ENCODE data around the gene ANO3.

ANO3 gene

GRCh38 chr11:26493616-26494015 lies 161.7 kb downstream of the ANO3 start:
- DNase-seq (ENCODE audit: low spot score), result no peak

GRCh38 chr11:26507229-26507628 lies 175.3 kb downstream of the ANO3 start:
- DNase-seq (ENCODE audit: low spot score), result no peak

GRCh38 chr11:26510164-26510563 lies 178.2 kb downstream of the ANO3 start:
- no peak for DNase-seq (ENCODE audit: low spot score)

- no peak for DNase-seq (ENCODE audit: low spot score)
Measured at GRCh38 chr11:26510756-26511155, 178.8 kb downstream of the ANO3 start.

- no peak for DNase-seq (ENCODE audit: low spot score)
Measured at GRCh38 chr11:26512196-26512595, 180.3 kb downstream of the ANO3 start.

GRCh38 chr11:26519469-26519868 lies 187.5 kb downstream of the ANO3 start:
- DNase-seq (ENCODE audit: low spot score), result no peak

- no peak for DNase-seq (ENCODE audit: low spot score)
Measured at GRCh38 chr11:26522912-26523610, 191.1 kb downstream of the ANO3 start.

GRCh38 chr11:26527685-26528084 lies 195.8 kb downstream of the ANO3 start:
- no peak for DNase-seq (ENCODE audit: low spot score)

GRCh38 chr11:26537341-26537740 lies 205.4 kb downstream of the ANO3 start:
- DNase-seq (ENCODE audit: low spot score), result no peak

GRCh38 chr11:26539517-26539916 lies 207.6 kb downstream of the ANO3 start:
- no peak for DNase-seq (ENCODE audit: low spot score)

- no peak for DNase-seq (ENCODE audit: low spot score)
Measured at GRCh38 chr11:26541870-26542269, 209.9 kb downstream of the ANO3 start.

- DNase-seq (ENCODE audit: low spot score), result no peak
Measured at GRCh38 chr11:26549176-26549575, 217.2 kb downstream of the ANO3 start.

- DNase-seq (ENCODE audit: low spot score), result no peak
Measured at GRCh38 chr11:26550022-26550421, 218.1 kb downstream of the ANO3 start.

- DNase-seq (ENCODE audit: low spot score), result no peak
Measured at GRCh38 chr11:26551186-26551801, 219.4 kb downstream of the ANO3 start.

- no peak for DNase-seq (ENCODE audit: low spot score)
Measured at GRCh38 chr11:26553182-26553581, 221.3 kb downstream of the ANO3 start.

- DNase-seq (ENCODE audit: low spot score), result no peak
Measured at GRCh38 chr11:26554455-26554854, 222.5 kb downstream of the ANO3 start.

GRCh38 chr11:26556582-26556981 lies 224.7 kb downstream of the ANO3 start:
- no peak for DNase-seq (ENCODE audit: low spot score)

GRCh38 chr11:26557666-26558065 lies 225.7 kb downstream of the ANO3 start:
- DNase-seq (ENCODE audit: low spot score), result no peak

GRCh38 chr11:26558190-26558589 lies 226.3 kb downstream of the ANO3 start:
- no peak for DNase-seq (ENCODE audit: low spot score)

GRCh38 chr11:26569646-26570045 lies 237.7 kb downstream of the ANO3 start:
- DNase-seq (ENCODE audit: low spot score), result no peak

GRCh38 chr11:26571861-26572654 lies 240.1 kb downstream of the ANO3 start, which contains the start of gene MUC15:
Gene MUC15 (minus strand): TSS chr11:26572263. CDS start chr11:26567094, 5,169 bp downstream.
- DNase-seq (ENCODE audit: low spot score), result no peak

- no peak for DNase-seq (ENCODE audit: low spot score)
Measured at GRCh38 chr11:26572770-26573402, 241.0 kb downstream of the ANO3 start.

GRCh38 chr11:26573896-26574295 lies 242.0 kb downstream of the ANO3 start:
- no peak for DNase-seq (ENCODE audit: low spot score)

Data from germinal center (tissue), 1 donor.